WTC11 (cell line): ENCODE results near the gene CACNB4. TPM values are rescaled to one million over a fixed set of nuclear protein-coding genes. Genes with fewer than 3 reads are reported as not detected.

Experiments
- ATAC-seq: fragments of 200-7000 bp; cut with Tn5 transposase; 2 replicates; pipeline ENCODE4 v1.10.0; 2021; ENCODE audit warnings: mild to moderate bottlenecking, moderate library complexity
- CTCF ChIA-PET: fragments of 300-600 bp; sonication (Branson Sonifier 250); formaldehyde crosslinking; loops from one replicate; lab custom pipeline; 2021; ENCODE audit warnings: antibody characterized with exemption; lab: Charles Lee
- POLR2A ChIA-PET: fragments of 350-600 bp; sonication (Branson Sonifier 250); formaldehyde crosslinking; loops from one replicate; lab custom pipeline; 2021; ENCODE audit warnings: antibody characterized with exemption; lab: Charles Lee
- DNase-seq: peaks from one replicate; pipeline ENCODE4 v3.0.0; 2021; ENCODE audit warnings: low spot score
- H3K27ac Mint-ChIP-seq: 2 replicates; pipeline ENCODE4 v1.8.0; 2021; ENCODE audit warnings: mixed read lengths
- H3K27me3 Mint-ChIP-seq: 2 replicates; pipeline ENCODE4 v1.8.0; 2021; ENCODE audit warnings: low read depth, mild to moderate bottlenecking, moderate library complexity, mixed read lengths
- H3K36me3 Mint-ChIP-seq: 2 replicates; pipeline ENCODE4 v1.8.0; 2021; ENCODE audit warnings: mixed read lengths
- H3K4me1 Mint-ChIP-seq: 2 replicates; pipeline ENCODE4 v1.8.0; 2022; ENCODE audit warnings: mixed read lengths
- H3K4me3 Mint-ChIP-seq: 2 replicates; pipeline ENCODE4 v1.8.0; 2021; ENCODE audit warnings: mild to moderate bottlenecking, moderate library complexity, mixed read lengths
- H3K9me3 Mint-ChIP-seq: 2 replicates; pipeline ENCODE4 v1.8.0; 2021; ENCODE audit warnings: mixed read lengths
- CREB1 ChIP-seq: sonication (generic); formaldehyde crosslinking; IDR thresholded peaks from 2 replicates; pipeline ENCODE4 v1.8.0; 2023; ENCODE audit warnings: mild to moderate bottlenecking, missing genetic modification reagents
- CREM ChIP-seq: sonication (generic); formaldehyde crosslinking; IDR thresholded peaks from 2 replicates; pipeline ENCODE4 v1.8.1; 2022; ENCODE audit warnings: mild to moderate bottlenecking, missing genetic modification reagents, moderate library complexity
- ELF4 ChIP-seq: sonication (generic); formaldehyde crosslinking; IDR thresholded peaks from 2 replicates; pipeline ENCODE4 v1.8.1; 2022; ENCODE audit warnings: low read depth, mild to moderate bottlenecking, moderate library complexity, missing genetic modification reagents
- ETV6 ChIP-seq: sonication (generic); formaldehyde crosslinking; IDR thresholded peaks from 2 replicates; pipeline ENCODE4 v1.8.1; 2022; ENCODE audit warnings: mild to moderate bottlenecking, missing genetic modification reagents
- FOXP1 ChIP-seq: sonication (generic); formaldehyde crosslinking; IDR thresholded peaks from 2 replicates; pipeline ENCODE4 v1.8.0; 2022; ENCODE audit warnings: missing genetic modification reagents, mild to moderate bottlenecking, moderate library complexity, borderline replicate concordance
- GRHL2 ChIP-seq: fragments of 250-450 bp; sonication (Bioruptor Pico); IDR thresholded peaks from 2 replicates; pipeline ENCODE4 v1.8.0; 2022; ENCODE audit warnings: mild to moderate bottlenecking, moderate library complexity; ENCODE audit not compliant: insufficient replicate concordance, severe bottlenecking
- HMGA2 ChIP-seq: fragments of 250-450 bp; sonication (Bioruptor Pico); IDR thresholded peaks from 2 replicates; pipeline ENCODE4 v1.4.0; 2021; ENCODE audit warnings: mild to moderate bottlenecking, moderate library complexity
- JUN ChIP-seq: sonication (generic); formaldehyde crosslinking; IDR thresholded peaks from 2 replicates; pipeline ENCODE4 v1.8.0; 2023; ENCODE audit warnings: mild to moderate bottlenecking, missing genetic modification reagents
- MXD4 ChIP-seq: fragments of 250-450 bp; sonication (Bioruptor Pico); IDR thresholded peaks from 2 replicates; pipeline ENCODE4 v1.8.0; 2021; ENCODE audit warnings: mild to moderate bottlenecking, moderate library complexity, borderline replicate concordance
- NFE2L1 ChIP-seq: sonication (generic); formaldehyde crosslinking; IDR thresholded peaks from 2 replicates; pipeline ENCODE4 v1.8.1; 2023; ENCODE audit warnings: missing genetic modification reagents
- NR2C2 ChIP-seq: sonication (generic); formaldehyde crosslinking; IDR thresholded peaks from 2 replicates; pipeline ENCODE4 v1.8.0; 2022; ENCODE audit warnings: mild to moderate bottlenecking, missing genetic modification reagents
- NR3C1 ChIP-seq: sonication (generic); formaldehyde crosslinking; conservative IDR thresholded peaks from 2 replicates; pipeline ENCODE4 v1.8.1; 2023; ENCODE audit warnings: low read depth, mild to moderate bottlenecking, missing genetic modification reagents
- SP1 ChIP-seq: sonication (generic); formaldehyde crosslinking; conservative IDR thresholded peaks from 2 replicates; pipeline ENCODE4 v1.8.1; 2022; ENCODE audit warnings: missing genetic modification reagents
- TP53 ChIP-seq: sonication (generic); formaldehyde crosslinking; IDR thresholded peaks from 2 replicates; pipeline ENCODE4 v1.8.1; 2023; ENCODE audit warnings: mild to moderate bottlenecking, missing genetic modification reagents
- ZNF219 ChIP-seq: sonication (generic); formaldehyde crosslinking; IDR thresholded peaks from 2 replicates; pipeline ENCODE4 v1.8.0; 2023; ENCODE audit warnings: missing genetic modification reagents, mild to moderate bottlenecking, borderline replicate concordance
- total RNA-seq: library from RNA; stranded (reverse); gene quantifications from 3 replicates; pipeline ENCODE4 v1.2.3, GENCODE V29; 2021
- TF ChIP-seq, protein P1 (sequence below): fragments of 200-600 bp; IDR thresholded peaks from 2 replicates; pipeline ENCODE4 v1.8.0; 2022; ENCODE audit warnings: antibody characterized with exemption
- TF ChIP-seq, protein P2 (sequence below): fragments of 250-450 bp; sonication (Bioruptor Pico); conservative IDR thresholded peaks from 2 replicates; pipeline ENCODE4 v1.9.0; 2021; ENCODE audit warnings: mild to moderate bottlenecking
- TF ChIP-seq, protein P3 (sequence below): sonication (generic); formaldehyde crosslinking; conservative IDR thresholded peaks from 2 replicates; pipeline ENCODE4 v1.8.1; 2023; ENCODE audit warnings: mild to moderate bottlenecking, low read depth, missing genetic modification reagents, moderate library complexity
- TF ChIP-seq, protein P4 (sequence below): sonication (generic); formaldehyde crosslinking; IDR thresholded peaks from 2 replicates; pipeline ENCODE4 v1.8.1; 2022; ENCODE audit warnings: missing genetic modification reagents, borderline replicate concordance
- TF ChIP-seq, protein P5 (sequence below): fragments of 250-450 bp; sonication (Bioruptor Pico); IDR thresholded peaks from 2 replicates; pipeline ENCODE4 v1.9.0; 2021; ENCODE audit warnings: mild to moderate bottlenecking

The CACNB4 gene
- total RNA-seq, 1 experiment from 2014 or later, result 4.7 TPM

DNA sequence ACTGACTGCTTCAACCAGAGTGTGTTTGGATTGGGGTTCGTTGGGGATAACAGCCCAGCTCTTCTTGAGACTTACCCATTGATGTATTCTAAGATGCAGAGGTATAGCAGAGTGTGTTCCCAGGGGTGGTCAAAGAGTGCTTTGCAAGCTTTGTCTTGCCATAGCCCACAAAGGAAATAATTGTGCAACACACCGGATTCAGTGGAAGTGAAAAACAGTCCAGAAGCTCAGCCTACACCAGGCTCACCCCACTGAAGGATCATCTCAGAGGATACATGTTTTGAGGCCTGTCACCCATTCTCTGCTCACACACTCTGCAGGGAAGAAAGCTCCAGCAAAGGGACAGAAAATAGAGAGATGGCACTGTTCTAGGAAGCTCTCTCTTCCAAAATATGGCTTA, 9.6 kb downstream of the CACNB4 start:
- ATAC-seq, result no peak
- H3K27ac Mint-ChIP-seq, result no peak overlapping the region
- no peak overlapping the region for H3K4me3 Mint-ChIP-seq
- H3K4me1 Mint-ChIP-seq, result no peaks in the 10 kb centered on the region
- H3K9me3 Mint-ChIP-seq, result no peaks in the 10 kb centered on the region
- ChIA-PET CTCF (no interaction called here), POLR2A (no interaction called here)
- no peaks in the 10 kb centered on the region for H3K36me3 Mint-ChIP-seq
- peaks cover 2% of the 10 kb centered on the region for H3K27me3 Mint-ChIP-seq
- DNase-seq, result no peak
- TF ChIP-seq, protein P1, sequence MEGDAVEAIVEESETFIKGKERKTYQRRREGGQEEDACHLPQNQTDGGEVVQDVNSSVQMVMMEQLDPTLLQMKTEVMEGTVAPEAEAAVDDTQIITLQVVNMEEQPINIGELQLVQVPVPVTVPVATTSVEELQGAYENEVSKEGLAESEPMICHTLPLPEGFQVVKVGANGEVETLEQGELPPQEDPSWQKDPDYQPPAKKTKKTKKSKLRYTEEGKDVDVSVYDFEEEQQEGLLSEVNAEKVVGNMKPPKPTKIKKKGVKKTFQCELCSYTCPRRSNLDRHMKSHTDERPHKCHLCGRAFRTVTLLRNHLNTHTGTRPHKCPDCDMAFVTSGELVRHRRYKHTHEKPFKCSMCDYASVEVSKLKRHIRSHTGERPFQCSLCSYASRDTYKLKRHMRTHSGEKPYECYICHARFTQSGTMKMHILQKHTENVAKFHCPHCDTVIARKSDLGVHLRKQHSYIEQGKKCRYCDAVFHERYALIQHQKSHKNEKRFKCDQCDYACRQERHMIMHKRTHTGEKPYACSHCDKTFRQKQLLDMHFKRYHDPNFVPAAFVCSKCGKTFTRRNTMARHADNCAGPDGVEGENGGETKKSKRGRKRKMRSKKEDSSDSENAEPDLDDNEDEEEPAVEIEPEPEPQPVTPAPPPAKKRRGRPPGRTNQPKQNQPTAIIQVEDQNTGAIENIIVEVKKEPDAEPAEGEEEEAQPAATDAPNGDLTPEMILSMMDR, result no peak
- TF ChIP-seq, protein P2, sequence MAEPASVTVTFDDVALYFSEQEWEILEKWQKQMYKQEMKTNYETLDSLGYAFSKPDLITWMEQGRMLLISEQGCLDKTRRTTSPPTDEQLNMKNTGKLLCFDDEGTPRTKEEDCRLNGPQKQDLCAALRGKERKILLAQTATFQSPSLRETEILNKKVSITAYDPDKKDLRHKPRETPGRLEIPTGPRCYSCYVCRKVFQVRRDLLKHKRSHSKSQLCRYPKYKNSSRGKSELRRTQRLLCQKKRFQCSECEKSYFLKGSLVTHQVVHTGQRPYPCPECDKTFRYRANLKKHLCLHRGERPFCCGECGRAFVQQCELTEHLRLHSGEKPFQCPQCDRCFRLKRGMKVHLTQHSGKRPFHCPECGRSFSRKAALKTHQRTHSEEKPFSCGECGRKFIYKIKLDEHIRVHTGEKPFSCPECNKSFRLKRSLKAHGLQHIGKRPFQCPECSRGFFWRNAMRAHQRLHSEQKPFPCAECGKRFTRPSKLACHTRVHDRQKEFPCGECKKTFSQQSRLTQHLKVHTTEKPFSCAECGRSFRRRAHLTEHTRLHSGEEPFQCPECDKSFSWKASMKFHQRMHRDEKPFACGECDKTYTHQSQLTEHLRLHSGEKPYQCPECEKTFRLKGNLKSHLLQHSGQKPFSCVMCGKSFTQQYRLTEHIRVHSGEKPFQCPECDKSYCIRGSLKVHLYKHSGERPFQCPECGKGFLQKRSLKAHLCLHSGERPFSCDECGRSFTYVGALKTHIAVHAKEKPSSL (CRISPR knock-in tag), result no peak
- TF ChIP-seq HMGA2 (CRISPR knock-in tag) (no peak), FOXP1 (CRISPR knock-in tag) (no peak), SP1 (CRISPR knock-in tag) (no peak), NFE2L1 (CRISPR knock-in tag) (no peak), CREB1 (no peak), CREM (CRISPR knock-in tag) (no peak), ELF4 (CRISPR knock-in tag) (no peak), ZNF219 (CRISPR knock-in tag) (no peak), JUN (CRISPR knock-in tag) (no peak), TP53 (CRISPR knock-in tag) (no peak), ETV6 (CRISPR knock-in tag) (no peak), NR3C1 (no peak), MXD4 (CRISPR knock-in tag) (no peak), GRHL2 (CRISPR knock-in tag) (no peak), NR2C2 (no peak)
- TF ChIP-seq, protein P3, sequence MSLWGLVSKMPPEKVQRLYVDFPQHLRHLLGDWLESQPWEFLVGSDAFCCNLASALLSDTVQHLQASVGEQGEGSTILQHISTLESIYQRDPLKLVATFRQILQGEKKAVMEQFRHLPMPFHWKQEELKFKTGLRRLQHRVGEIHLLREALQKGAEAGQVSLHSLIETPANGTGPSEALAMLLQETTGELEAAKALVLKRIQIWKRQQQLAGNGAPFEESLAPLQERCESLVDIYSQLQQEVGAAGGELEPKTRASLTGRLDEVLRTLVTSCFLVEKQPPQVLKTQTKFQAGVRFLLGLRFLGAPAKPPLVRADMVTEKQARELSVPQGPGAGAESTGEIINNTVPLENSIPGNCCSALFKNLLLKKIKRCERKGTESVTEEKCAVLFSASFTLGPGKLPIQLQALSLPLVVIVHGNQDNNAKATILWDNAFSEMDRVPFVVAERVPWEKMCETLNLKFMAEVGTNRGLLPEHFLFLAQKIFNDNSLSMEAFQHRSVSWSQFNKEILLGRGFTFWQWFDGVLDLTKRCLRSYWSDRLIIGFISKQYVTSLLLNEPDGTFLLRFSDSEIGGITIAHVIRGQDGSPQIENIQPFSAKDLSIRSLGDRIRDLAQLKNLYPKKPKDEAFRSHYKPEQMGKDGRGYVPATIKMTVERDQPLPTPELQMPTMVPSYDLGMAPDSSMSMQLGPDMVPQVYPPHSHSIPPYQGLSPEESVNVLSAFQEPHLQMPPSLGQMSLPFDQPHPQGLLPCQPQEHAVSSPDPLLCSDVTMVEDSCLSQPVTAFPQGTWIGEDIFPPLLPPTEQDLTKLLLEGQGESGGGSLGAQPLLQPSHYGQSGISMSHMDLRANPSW (CRISPR knock-in tag), result no peak
- TF ChIP-seq, protein P4, sequence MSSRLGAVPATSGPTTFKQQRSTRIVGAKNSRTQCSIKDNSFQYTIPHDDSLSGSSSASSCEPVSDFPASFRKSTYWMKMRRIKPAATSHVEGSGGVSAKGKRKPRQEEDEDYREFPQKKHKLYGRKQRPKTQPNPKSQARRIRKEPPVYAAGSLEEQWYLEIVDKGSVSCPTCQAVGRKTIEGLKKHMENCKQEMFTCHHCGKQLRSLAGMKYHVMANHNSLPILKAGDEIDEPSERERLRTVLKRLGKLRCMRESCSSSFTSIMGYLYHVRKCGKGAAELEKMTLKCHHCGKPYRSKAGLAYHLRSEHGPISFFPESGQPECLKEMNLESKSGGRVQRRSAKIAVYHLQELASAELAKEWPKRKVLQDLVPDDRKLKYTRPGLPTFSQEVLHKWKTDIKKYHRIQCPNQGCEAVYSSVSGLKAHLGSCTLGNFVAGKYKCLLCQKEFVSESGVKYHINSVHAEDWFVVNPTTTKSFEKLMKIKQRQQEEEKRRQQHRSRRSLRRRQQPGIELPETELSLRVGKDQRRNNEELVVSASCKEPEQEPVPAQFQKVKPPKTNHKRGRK (CRISPR knock-in tag), result no peak
- TF ChIP-seq, protein P5, sequence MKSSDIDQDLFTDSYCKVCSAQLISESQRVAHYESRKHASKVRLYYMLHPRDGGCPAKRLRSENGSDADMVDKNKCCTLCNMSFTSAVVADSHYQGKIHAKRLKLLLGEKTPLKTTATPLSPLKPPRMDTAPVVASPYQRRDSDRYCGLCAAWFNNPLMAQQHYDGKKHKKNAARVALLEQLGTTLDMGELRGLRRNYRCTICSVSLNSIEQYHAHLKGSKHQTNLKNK (CRISPR knock-in tag), result no peak
- TF ChIP-seq, all 79 proteins: peak for 0
